Ecto neural progenitor cell (in vitro differentiated cells): ENCODE measurements around the gene VPS35L.

Experiments used
- DNase-seq: peaks from one replicate; pipeline ENCODE4 v3.0.0-alpha.2; 2018; ENCODE audit warnings: low spot score

The VPS35L gene

GRCh38 chr16:19595043-19595767 lies 39.7 kb downstream of the VPS35L start:
- no peak for DNase-seq

- no peak for DNase-seq
Measured at GRCh38 chr16:19598805-19599510, 43.5 kb downstream of the VPS35L start.

GRCh38 chr16:19599968-19600716 lies 44.6 kb downstream of the VPS35L start:
- DNase-seq = no peak

GRCh38 chr16:19601083-19601976 lies 45.8 kb downstream of the VPS35L start:
- no peak for DNase-seq

- no peak for DNase-seq
Measured at GRCh38 chr16:19604911-19605310, 49.4 kb downstream of the VPS35L start.

GRCh38 chr16:19605701-19606100 lies 50.2 kb downstream of the VPS35L start:
- no peak for DNase-seq

GRCh38 chr16:19607616-19608280 lies 52.2 kb downstream of the VPS35L start:
- DNase-seq = no peak

GRCh38 chr16:19609359-19609758 lies 53.9 kb downstream of the VPS35L start:
- no peak for DNase-seq

GRCh38 chr16:19610200-19610599 lies 54.7 kb downstream of the VPS35L start:
- DNase-seq = no peak

GRCh38 chr16:19613834-19614233 lies 58.3 kb downstream of the VPS35L start:
- no peak for DNase-seq

- DNase-seq = no peak
Measured at GRCh38 chr16:19616241-19616640, 60.7 kb downstream of the VPS35L start.

GRCh38 chr16:19618876-19619275 lies 63.4 kb downstream of the VPS35L start:
- DNase-seq = no peak

- DNase-seq = no peak
Measured at GRCh38 chr16:19621445-19621844, 65.9 kb downstream of the VPS35L start.

- no peak for DNase-seq
Measured at GRCh38 chr16:19625039-19625438, 69.5 kb downstream of the VPS35L start.

- no peak for DNase-seq
Measured at GRCh38 chr16:19636436-19637267, 81.1 kb downstream of the VPS35L start.

GRCh38 chr16:19639986-19640421 lies 84.5 kb downstream of the VPS35L start:
- no peak for DNase-seq

GRCh38 chr16:19642501-19642900 lies 87.0 kb downstream of the VPS35L start:
- DNase-seq = no peak

- no peak for DNase-seq
Measured at GRCh38 chr16:19644877-19645276, 89.4 kb downstream of the VPS35L start.

- DNase-seq = peak; percentile 45
Measured at GRCh38 chr16:19645557-19645981, 90.1 kb downstream of the VPS35L start.

GRCh38 chr16:19649980-19650379 lies 94.5 kb downstream of the VPS35L start:
- no peak for DNase-seq
